Raji (cell line): ENCODE measurements around the gene ANKRD13B.

ENCODE experiments used
- POLR2A ChIP-seq: IDR thresholded peaks from 2 replicates; pipeline ENCODE4 v1.6.1; 2011; ENCODE audit warnings: low read depth, low read length, control low read depth; ENCODE audit not compliant: insufficient read depth

Gene ANKRD13B

DNA sequence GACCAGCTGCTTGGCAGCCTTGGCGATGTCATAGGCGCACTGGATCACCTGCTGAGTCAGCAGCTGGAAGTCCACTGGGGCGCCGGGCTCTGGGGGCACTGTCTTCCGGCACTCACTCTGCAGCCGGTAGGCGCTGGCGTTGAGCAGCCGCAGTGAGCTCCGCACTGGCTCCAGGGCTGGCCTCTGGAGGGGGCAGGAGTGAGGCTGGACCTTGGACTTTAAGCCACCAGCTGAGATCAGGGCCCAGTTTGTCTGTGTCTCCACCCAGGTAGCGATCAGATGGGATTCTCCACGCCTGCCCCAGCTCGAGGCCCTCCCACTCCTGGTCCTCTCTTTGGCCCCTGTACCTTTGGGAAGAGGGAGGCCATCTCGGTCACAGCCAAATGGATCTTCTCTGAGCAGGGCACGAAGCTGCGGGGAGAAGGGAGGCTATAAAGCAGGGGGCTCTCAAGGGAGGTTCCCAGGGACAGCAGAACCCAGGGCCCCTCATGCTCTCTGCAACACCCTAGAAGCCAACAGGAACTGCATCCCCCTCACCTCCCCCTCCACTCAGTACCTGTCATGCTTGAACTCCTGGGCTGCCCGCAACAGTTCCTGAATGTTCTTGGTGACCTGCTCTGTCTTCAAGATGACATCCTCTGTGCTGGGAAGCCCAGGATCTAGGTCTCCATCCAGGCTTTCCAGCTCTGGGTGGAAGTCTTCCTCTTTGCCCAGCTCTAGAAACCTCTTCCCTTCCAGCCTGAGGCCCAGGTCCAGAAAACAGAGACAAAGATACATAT is 18.0 kb upstream of the ANKRD13B start:
- TF ChIP-seq POLR2A: no peak

DNA sequence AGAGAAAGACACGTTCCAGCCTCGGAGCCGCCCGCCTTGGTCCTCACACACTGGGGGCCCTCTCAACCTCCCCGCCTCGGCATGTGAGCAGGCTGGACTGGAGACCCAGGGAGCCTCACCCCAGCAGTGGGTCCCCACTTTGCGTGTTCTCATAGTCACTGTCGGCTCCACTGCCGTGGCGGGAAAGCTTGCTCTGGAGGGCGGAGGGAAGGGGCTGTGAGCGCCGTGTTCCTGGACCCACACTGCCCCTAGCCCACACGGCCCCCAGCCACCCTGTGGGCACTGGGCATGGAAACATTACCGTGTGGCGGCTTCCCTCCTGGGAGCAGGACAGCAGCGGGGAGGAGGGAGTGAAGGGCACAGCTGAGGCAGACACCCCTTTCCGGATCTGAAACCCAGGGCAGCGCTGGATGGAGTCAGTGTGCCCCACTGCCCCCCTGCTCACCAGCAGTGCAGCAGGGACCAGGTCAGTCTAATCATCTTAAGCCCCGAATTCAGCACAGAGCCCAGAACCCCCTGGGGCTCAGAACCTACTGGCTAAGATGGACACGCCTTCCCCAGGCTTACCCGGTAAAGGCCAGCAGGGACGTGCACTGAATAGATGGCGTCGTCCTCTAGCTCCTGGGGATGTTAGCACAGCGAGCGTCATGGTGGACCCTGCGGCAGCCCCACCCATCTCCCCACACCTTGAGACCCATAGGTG is 17.3 kb upstream of the ANKRD13B start:
- no peak for TF ChIP-seq POLR2A

DNA sequence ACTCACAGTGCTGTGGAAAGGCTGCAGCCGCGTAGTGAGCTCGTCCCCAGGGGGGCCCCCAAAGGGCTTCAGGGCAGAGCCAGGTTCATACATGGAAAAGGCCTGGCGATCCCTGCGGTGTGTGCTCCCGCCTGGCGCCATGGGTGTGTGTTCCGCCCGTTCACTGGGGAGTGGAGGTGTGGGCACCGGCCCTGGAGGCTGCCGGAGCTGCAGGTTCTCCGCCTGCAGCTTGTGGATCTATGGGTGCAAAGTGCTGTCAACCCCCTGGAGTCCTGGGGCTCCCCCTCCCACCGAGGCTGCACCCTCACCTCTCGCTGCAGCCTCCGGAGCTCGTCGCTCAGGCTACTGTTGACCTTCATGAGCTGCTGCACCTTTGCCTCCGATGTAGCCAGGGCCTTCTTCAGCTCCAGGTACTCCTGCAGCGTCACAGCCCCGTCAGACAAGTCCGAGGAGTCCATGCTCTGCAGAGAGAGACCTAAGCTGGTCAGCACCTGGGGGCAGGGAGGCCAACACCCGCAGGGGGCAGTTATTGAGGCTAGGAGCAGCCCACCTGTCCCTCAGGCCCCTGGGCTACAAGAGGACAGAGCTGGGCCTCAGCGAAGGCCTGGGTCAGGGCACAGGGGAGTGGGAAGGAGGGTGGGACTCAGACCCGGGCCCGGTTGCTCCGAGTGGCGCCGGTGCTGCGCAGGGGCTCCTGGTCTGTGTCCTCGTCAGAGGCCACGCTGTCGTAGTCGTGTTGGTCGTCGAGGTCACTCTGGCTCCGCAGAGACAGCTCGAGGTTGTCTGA is 16.5 kb upstream of the ANKRD13B start:
- TF ChIP-seq POLR2A: no peak

DNA sequence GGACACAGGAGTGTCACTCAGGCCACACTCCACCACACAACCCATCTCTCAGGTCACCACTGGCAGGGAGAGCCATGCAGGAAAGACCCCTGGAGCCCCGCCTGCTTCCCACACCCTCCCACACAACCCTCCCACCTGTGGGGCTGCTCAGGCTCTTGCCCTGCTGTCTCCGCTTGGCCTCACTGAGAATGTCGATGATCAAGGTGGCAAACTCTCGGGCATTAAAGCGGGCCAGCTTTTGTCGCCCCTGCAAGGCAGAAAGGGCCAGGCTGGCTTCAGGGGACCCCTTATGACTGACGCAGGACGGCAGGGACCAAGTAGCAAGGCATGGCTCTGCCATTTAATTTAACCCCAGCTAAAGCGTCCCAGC is 15.9 kb upstream of the ANKRD13B start:
- no peak for TF ChIP-seq POLR2A

- no peak for TF ChIP-seq POLR2A
Measured at GRCh38 chr17:29577385-29578211, 15.3 kb upstream of the ANKRD13B start.

DNA sequence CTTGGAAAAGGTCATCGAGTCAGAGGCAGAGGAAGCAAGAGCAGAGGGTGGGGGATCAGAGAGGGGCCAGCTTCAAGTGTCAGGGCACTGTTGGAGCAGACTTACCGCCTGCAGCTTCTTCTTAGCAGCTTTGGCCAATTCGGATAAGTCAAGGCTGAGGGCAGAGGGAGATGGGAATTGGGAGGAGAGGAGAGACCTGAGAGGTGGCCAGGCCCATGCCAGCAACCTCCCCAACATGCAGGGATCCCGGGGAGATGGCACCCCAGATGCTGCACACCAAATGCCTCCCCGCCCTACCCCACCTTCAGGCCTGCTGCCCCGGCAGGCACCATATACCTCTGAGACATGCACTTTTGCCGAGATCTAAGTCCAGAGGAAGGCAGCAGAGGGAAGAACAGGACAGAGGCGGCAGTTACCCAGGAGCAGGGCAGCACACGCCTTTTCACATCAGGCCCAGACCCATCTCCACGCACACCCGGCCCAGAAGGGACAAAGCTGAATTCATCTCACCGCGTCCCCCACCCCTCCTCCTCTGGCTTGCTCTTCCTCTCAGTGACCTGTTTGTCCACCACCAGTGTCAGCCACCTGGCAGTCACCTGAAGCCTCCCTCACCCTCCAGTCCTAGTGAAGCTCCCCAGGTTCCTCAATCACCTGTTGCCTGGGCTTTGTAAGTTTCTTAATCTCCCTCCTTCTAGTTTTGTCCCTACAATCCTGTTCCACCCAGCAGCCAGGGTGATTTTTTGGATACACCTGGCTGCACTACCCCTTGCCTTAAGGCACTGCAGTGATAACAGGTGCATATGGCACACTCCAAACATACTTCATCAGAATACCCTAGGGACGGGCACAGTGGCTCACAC is 14.1 kb upstream of the ANKRD13B start:
- no peak for TF ChIP-seq POLR2A

- no peak for TF ChIP-seq POLR2A
Measured at GRCh38 chr17:29579866-29580771, 12.8 kb upstream of the ANKRD13B start.

DNA sequence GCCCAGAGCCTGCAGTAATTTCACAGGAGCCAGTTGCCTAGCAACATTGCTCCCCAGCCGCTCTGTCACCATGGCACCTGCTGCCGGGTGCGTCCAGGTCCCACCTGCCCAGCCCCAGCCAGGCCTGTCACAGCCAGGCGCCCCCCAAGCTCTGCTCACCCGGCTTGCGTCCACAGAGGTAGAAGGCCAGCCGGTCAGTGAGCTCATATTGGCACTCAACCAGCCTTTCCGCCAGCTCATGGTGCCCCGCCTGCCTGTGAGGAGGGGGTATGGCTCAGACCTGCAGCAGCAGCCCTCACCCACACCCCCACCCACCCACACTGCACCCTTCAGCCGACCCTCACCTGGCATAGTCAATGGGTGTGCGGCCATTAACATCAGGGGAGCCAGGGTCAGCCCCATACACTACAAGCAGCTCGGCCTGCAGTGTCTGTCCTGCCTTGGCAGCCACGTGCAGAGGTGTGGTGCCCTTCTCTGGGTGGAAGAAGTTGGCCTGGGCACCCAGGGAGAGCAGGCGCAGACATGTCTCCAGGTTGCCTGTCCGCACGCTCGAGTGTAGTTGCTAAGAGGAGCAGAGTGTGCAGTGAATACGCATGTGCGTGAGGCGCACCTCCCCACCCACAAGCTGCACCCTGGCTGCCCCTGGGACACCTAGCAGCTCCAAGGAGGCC is 11.2 kb upstream of the ANKRD13B start:
- no peak for TF ChIP-seq POLR2A

DNA sequence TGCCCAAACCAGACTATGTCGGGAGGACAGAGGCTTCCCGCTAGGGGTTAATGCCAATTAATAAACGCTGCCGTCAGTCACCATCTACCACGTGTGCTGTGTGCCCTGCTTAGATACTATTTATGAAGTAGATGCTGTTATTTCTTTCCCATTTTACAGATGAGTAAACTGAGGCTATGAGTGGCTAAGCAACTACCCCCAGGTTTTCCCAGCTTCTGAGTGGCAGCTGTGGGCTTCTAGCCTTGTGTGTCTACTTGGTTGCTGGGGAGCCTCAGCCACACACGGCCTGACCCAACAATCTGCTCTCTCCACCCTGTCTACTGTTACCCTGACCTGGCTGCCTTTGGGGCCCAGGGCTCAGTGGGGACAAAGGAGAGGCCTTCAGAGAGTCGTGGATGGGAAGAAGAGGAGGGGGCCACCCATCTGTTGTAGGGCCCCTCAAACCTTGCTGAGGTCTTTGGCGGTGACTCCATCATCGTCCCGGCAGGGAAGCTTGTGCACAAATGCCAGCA is 10.6 kb upstream of the ANKRD13B start:
- TF ChIP-seq POLR2A: no peak

DNA sequence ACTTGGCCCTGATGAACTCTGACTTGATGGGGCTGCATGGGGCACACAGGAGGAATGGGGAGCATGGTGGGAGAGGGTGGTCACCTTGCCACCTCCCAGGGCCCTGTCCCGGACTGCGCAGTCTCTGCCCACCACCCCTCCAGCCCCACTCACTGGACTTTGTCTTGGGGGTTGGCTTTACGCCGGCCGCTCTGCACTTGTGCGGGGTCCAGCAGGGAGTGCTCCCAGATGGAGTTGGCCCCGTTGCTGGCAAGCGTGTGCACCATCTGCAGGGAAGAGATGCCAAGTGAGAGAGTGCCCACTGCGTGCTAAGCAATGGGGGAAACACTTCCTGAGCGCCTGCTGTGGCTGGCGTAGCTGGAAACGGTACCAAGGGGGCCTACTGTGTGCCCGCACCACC is 10.2 kb upstream of the ANKRD13B start:
- no peak for TF ChIP-seq POLR2A

- no peak for TF ChIP-seq POLR2A
Measured at GRCh38 chr17:29583324-29584248, 9.3 kb upstream of the ANKRD13B start.
